NT2/D1 (cell line): ENCODE data around the gene DPPA5.
"Not testable (repeated sequence)": the region's sequence is repeated elsewhere in the genome, so short reads cannot be mapped to it uniquely, and the experiment has no call there.

Experiments used
- SUZ12 ChIP-seq: IDR thresholded peaks from 2 replicates; pipeline ENCODE4 v1.6.1; 2011; ENCODE audit not compliant: insufficient read length, insufficient read depth; ENCODE audit errors: extremely low read depth
- YY1 ChIP-seq: IDR thresholded peaks from 2 replicates; pipeline ENCODE4 v1.6.1; 2011; ENCODE audit not compliant: insufficient read length, insufficient read depth
- ZNF274 ChIP-seq: IDR thresholded peaks from 2 replicates; pipeline ENCODE4 v1.6.1; 2011; ENCODE audit warnings: mild to moderate bottlenecking, low read depth, low read length

- not testable (repeated sequence) for TF ChIP-seq ZNF274, YY1, SUZ12
Measured at GRCh38 chr6:73381531-73381930, 27.5 kb upstream of the DPPA5 start.
